Peyer's patch (tissue), 4 donors: ENCODE measurements around the gene LRRC51. TPM values are rescaled to one million over a fixed set of nuclear protein-coding genes. Genes with fewer than 3 reads are reported as not detected.

Source experiments
- DNase-seq, 3 donors: peaks; one replicate each; pipeline ENCODE4 v3.0.0-alpha.2; 2017 to 2019
- H3K27ac ChIP-seq, 4 donors: fragments of 200-600 bp; sonication (generic); one replicate each; pipeline ENCODE4 v1.5.1; 2016 to 2019
- H3K27me3 ChIP-seq, 2 donors: fragments of 200-600 bp; sonication (generic); one replicate each; pipeline ENCODE4 v1.5.1; 2019
- H3K36me3 ChIP-seq, 3 donors: fragments of 200-600 bp; sonication (generic); one replicate each; pipeline ENCODE4 v1.5.1; 2016 to 2019
- H3K4me1 ChIP-seq, 4 donors: fragments of 200-600 bp; sonication (generic); one replicate each; pipeline ENCODE4 v1.5.1; 2016 to 2019
- H3K4me3 ChIP-seq, 4 donors: fragments of 200-600 bp; sonication (generic); 1 replicate in 3 of 4; 2 replicates in 1 of 4; pipeline ENCODE4 v1.5.1; 2016 to 2019; ENCODE audit warnings: mild to moderate bottlenecking in 1 of 4
- H3K9me3 ChIP-seq, 4 donors: fragments of 200-600 bp; sonication (generic); one replicate each; pipeline ENCODE4 v1.5.1; 2016 to 2019; ENCODE audit warnings: mild to moderate bottlenecking in 1 of 4
- CTCF ChIP-seq, 6 experiments: fragments of 450-650 bp in 4 of 6; fragments of 200-600 bp in 2 of 6; sonication (generic) in 1 of 6; IDR thresholded peaks; one replicate each; pipeline ENCODE4 v1.5.1; 2017 to 2019; ENCODE audit warnings: antibody characterized with exemption in 6 of 6, mild to moderate bottlenecking in 3 of 6, moderate library complexity in 1 of 6
- POLR2A ChIP-seq, 2 donors: fragments of 450-650 bp; IDR thresholded peaks; one replicate each; pipeline ENCODE4 v1.5.1; 2017; ENCODE audit warnings: antibody characterized with exemption in 2 of 2, mild to moderate bottlenecking in 2 of 2, moderate library complexity in 2 of 2
- total RNA-seq, 4 donors: library from RNA; depleted of rRNA; stranded (reverse); fragments of >200 nt; gene quantifications; one replicate each; pipeline ENCODE4 v1.1.0, GENCODE V29; 2016

Gene LRRC51
- total RNA-seq, 4 donors from 2014 or later: 2.8 to 7.4 (median 6.0) TPM

GRCh38 chr11:72070491-72070890 is 10.2 kb upstream of the LRRC51 start:
- Histone ChIP-seq H3K4me1 (peaks cover 0 to 37% (median 5%) of the 10 kb centered on the region in 4 donors), H3K9me3 (no peaks in the 10 kb centered on the region), H3K36me3 (peaks cover 0 to 9% (median 0%) of the 10 kb centered on the region in 3 donors), H3K4me3 (no peak overlapping the region), H3K27ac (peak overlapping the region; percentile 25 to 82 (median 50)), H3K27me3 (no peaks in the 10 kb centered on the region)
- DNase-seq: no peak
- TF ChIP-seq POLR2A (IDR thresholded peaks at IDR 0.05) (no peak), CTCF (IDR thresholded peaks at IDR 0.05) (no peak)

- DNase-seq: no peak
- Histone ChIP-seq H3K4me1 (peaks cover 0 to 31% (median 5%) of the 10 kb centered on the region in 4 donors), H3K27ac (peak overlapping the region in 1 of 4 donors; percentile 28)
Measured at GRCh38 chr11:72072348-72072747, 8.3 kb upstream of the LRRC51 start.

GRCh38 chr11:72075109-72075508 is 5.5 kb upstream of the LRRC51 start:
- peaks cover 0 to 25% (median 1%) of the 10 kb centered on the region in 4 donors for H3K4me1 ChIP-seq
- no peak overlapping the region for H3K4me3 ChIP-seq
- DNase-seq: no peak
- H3K27me3 ChIP-seq: no peaks in the 10 kb centered on the region
- TF ChIP-seq POLR2A (IDR thresholded peaks at IDR 0.05) (no peak), CTCF (IDR thresholded peaks at IDR 0.05) (no peak)
- peaks cover 0 to 6% (median 0%) of the 10 kb centered on the region in 3 donors for H3K36me3 ChIP-seq
- no peaks in the 10 kb centered on the region for H3K9me3 ChIP-seq
- no peak overlapping the region for H3K27ac ChIP-seq

More at GRCh38 chr11:72072348-72072747, 8.3 kb upstream of the LRRC51 start:
- no peak for TF ChIP-seq CTCF (IDR thresholded peaks at IDR 0.05)
- TF ChIP-seq POLR2A (IDR thresholded peaks at IDR 0.05): no peak
- H3K27me3 ChIP-seq: no peaks in the 10 kb centered on the region
- no peaks in the 10 kb centered on the region for H3K9me3 ChIP-seq
- no peak overlapping the region for H3K4me3 ChIP-seq
- peaks cover 0 to 15% (median 0%) of the 10 kb centered on the region in 3 donors for H3K36me3 ChIP-seq

- H3K36me3 ChIP-seq: peaks cover 0 to 6% (median 0%) of the 10 kb centered on the region in 3 donors
- DNase-seq: no peak
- H3K9me3 ChIP-seq: no peaks in the 10 kb centered on the region
- TF ChIP-seq POLR2A (IDR thresholded peaks at IDR 0.05) (no peak), CTCF (IDR thresholded peaks at IDR 0.05) (no peak)
- no peaks in the 10 kb centered on the region for H3K27me3 ChIP-seq
- peaks cover 0 to 19% (median 0%) of the 10 kb centered on the region in 4 donors for H3K4me1 ChIP-seq
- H3K4me3 ChIP-seq: no peak overlapping the region
- no peak overlapping the region for H3K27ac ChIP-seq
Measured at GRCh38 chr11:72075756-72076155, 4.9 kb upstream of the LRRC51 start.

- Histone ChIP-seq H3K36me3 (peaks cover 0 to 6% (median 0%) of the 10 kb centered on the region in 3 donors), H3K27ac (peak overlapping the region in 1 of 4 donors; percentile 90), H3K4me1 (peaks cover 0 to 24% (median 5%) of the 10 kb centered on the region in 4 donors), H3K9me3 (no peaks in the 10 kb centered on the region), H3K27me3 (no peaks in the 10 kb centered on the region), H3K4me3 (no peak overlapping the region)
- no peak for DNase-seq
- no peak for TF ChIP-seq POLR2A (IDR thresholded peaks at IDR 0.05)
- no peak for TF ChIP-seq CTCF (IDR thresholded peaks at IDR 0.05)
Measured at GRCh38 chr11:72078477-72078876, 2.2 kb upstream of the LRRC51 start.
